Mesenteric fat pad (tissue), 1 donor: Measurements from ENCODE around the gene FGD2. TPM values are rescaled to one million over a fixed set of nuclear protein-coding genes. Genes with fewer than 3 reads are reported as not detected.

Source experiments
- DNase-seq: peaks from one replicate; pipeline ENCODE4 v3.0.0-alpha.2; 2020; ENCODE audit warnings: low spot score
- total RNA-seq: library from RNA; stranded (reverse); fragmentation: NEBNext Ultra II Directional; extraction: Animal tissue kit (Norgen Biotek cat#: 25700); gene quantifications from one replicate; pipeline ENCODE4 v1.2.1, GENCODE V29; 2021
- donor health status: DM: yes; HTN: yes; CAD: no.

The FGD2 gene
- total RNA-seq, 1 donor from 2014 or later = 32.6 TPM

GRCh38 chr6:37014667-37015066 is 9.2 kb downstream of the FGD2 start:
- DNase-seq = no peak

GRCh38 chr6:37015532-37015931 is 10.1 kb downstream of the FGD2 start:
- no peak for DNase-seq

GRCh38 chr6:37016995-37017394 is 11.5 kb downstream of the FGD2 start:
- DNase-seq = no peak

GRCh38 chr6:37017606-37018197 is 12.2 kb downstream of the FGD2 start:
- DNase-seq = no peak

- no peak for DNase-seq
These were observed 13.0 kb downstream of the FGD2 start for GRCh38 chr6:37018198-37019064.

GRCh38 chr6:37019065-37019450 is 13.6 kb downstream of the FGD2 start:
- DNase-seq = no peak

- DNase-seq = no peak
These were observed 14.9 kb downstream of the FGD2 start for GRCh38 chr6:37020381-37020780.

- DNase-seq = no peak
These were observed 15.4 kb downstream of the FGD2 start for GRCh38 chr6:37020812-37021211.

- DNase-seq = no peak
These were observed 16.1 kb downstream of the FGD2 start for GRCh38 chr6:37021356-37022129.

- DNase-seq = no peak
These were observed 16.8 kb downstream of the FGD2 start for GRCh38 chr6:37022135-37022863.

GRCh38 chr6:37024656-37025337 is 19.3 kb downstream of the FGD2 start:
- DNase-seq = no peak

- DNase-seq = no peak
These were observed 20.4 kb downstream of the FGD2 start for GRCh38 chr6:37025621-37026466.

- no peak for DNase-seq
These were observed 21.7 kb downstream of the FGD2 start for GRCh38 chr6:37027036-37027720.

GRCh38 chr6:37027811-37028469 is 22.5 kb downstream of the FGD2 start:
- DNase-seq = no peak

- no peak for DNase-seq
These were observed 24.0 kb downstream of the FGD2 start for GRCh38 chr6:37029249-37029971.

- DNase-seq = no peak
These were observed 25.1 kb downstream of the FGD2 start for GRCh38 chr6:37030599-37030998.

GRCh38 chr6:37032239-37032638 is 26.8 kb downstream of the FGD2 start:
- DNase-seq = no peak

- no peak for DNase-seq
These were observed 27.8 kb downstream of the FGD2 start for GRCh38 chr6:37033255-37033654.
